OCI-LY7 (cell line): ENCODE measurements around the gene PLEKHO1.

Experiments
- CTCF ChIP-seq: fragments of 200-600 bp; sonication (generic); conservative IDR thresholded peaks from 2 replicates; pipeline ENCODE4 v1.5.1; 2014; ENCODE audit warnings: mild to moderate bottlenecking, antibody characterized with exemption, low read length, moderate library complexity, mixed read lengths
- EZH2phosphoT487 ChIP-seq: fragments of 200-600 bp; sonication (generic); IDR thresholded peaks from 2 replicates; pipeline ENCODE4 v1.6.1; 2018; ENCODE audit warnings: low read depth, borderline replicate concordance, mild to moderate bottlenecking, mixed run types, antibody characterized with exemption, low read length, moderate library complexity, mixed read lengths

GRCh38 chr1:150152182-150152536, 2.4 kb downstream of the PLEKHO1 start:
- TF ChIP-seq CTCF = no peak
- no peak for TF ChIP-seq EZH2phosphoT487
